ENCODE measurements around the gene ITGA4.

DNA sequence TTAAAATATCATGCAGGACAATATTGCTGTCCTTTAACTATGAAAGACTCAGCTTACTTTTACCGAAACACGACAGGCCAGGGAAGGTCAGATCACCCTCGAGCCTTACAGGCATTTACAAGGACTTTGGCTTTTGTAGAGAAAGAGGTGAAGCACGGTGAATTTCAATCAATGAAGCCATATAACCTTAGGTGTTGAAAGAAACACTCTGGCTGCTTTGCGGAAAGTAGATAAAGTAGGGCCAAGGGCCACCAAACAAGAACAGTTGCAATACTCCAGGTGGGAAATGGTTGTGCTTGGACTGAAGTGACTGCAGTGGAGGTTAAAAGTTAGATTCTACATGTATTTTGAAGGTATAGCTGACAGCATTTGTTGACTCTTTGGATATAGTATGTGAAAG, 119.2 kb downstream of the ITGA4 start:
- no peak for TF ChIP-seq PATZ1 (CRISPR knock-in tag; IDR thresholded peaks at IDR 0.05; ENCODE audit: borderline replicate concordance)
- TF ChIP-seq ZNF8 (CRISPR knock-in tag; IDR thresholded peaks at IDR 0.05), result no peak
